ENCODE measurements around the gene SPATA3.
"Not testable (repeated sequence)": the region's sequence is repeated elsewhere in the genome, so short reads cannot be mapped to it uniquely, and the experiment has no call there.

SPATA3 gene

DNA sequence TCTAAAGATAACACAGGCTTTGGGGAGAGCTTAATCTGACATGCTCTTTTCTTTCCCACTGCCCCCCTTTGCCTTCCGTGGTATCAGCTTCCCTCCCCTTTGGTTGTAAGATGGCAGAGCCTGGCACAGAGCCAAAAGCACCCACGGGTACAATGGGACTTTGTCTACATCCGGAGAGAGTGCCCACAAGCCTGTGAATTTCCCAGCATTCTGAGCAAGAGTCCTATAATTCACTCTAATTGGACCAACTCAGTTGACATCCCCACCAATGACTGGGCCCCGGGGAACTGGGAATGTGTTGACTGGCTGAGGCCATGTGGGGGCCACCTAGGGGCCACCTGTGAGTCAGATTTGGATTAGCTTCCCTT is 21.3 kb downstream of the SPATA3 start:
- ChIA-PET CTCF (interaction anchor here (0.8 to 2.0 kb wide), 3 partner anchors 10 to 36 kb away, joined by 3 to 7 read pairs (median 4); no protein-coding TSS in a partner anchor), POLR2A (no interaction called here)
- no peak for DNase-seq (ENCODE audit: low read depth, low spot score)
- no peak overlapping the region for H3K4me3 ChIP-seq (ENCODE audit: low read depth, low read length)
- TF ChIP-seq, protein P1, sequence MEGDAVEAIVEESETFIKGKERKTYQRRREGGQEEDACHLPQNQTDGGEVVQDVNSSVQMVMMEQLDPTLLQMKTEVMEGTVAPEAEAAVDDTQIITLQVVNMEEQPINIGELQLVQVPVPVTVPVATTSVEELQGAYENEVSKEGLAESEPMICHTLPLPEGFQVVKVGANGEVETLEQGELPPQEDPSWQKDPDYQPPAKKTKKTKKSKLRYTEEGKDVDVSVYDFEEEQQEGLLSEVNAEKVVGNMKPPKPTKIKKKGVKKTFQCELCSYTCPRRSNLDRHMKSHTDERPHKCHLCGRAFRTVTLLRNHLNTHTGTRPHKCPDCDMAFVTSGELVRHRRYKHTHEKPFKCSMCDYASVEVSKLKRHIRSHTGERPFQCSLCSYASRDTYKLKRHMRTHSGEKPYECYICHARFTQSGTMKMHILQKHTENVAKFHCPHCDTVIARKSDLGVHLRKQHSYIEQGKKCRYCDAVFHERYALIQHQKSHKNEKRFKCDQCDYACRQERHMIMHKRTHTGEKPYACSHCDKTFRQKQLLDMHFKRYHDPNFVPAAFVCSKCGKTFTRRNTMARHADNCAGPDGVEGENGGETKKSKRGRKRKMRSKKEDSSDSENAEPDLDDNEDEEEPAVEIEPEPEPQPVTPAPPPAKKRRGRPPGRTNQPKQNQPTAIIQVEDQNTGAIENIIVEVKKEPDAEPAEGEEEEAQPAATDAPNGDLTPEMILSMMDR (IDR thresholded peaks at IDR 0.05; ENCODE audit: insufficient read depth, low read length, missing control alignments) = no peak

DNA sequence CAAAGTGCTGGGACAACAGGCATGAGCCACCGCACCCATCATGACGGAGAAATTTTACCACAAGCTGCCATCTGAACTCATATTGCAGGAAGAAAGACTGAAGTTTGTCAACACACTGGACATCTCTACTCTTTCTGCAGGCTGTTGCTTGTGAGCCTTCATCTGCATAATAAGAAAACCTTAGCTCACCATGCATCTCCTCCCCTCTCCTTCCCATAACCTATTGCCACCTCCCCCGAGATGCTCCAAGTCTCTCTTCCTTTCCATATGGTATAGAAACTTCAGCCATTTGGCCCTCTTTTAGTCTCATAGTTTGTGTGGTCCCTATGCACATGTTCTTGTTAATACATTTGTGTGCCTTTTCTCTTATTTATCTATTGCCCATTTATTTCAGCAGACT is 22.3 kb downstream of the SPATA3 start:
- ChIA-PET POLR2A (no interaction called here), CTCF (interaction anchor here (1.7 kb wide), 1 partner anchor 30 kb away, joined by 4 read pairs; no protein-coding TSS in a partner anchor)
- no peak overlapping the region for H3K4me3 ChIP-seq (ENCODE audit: low read depth, low read length)
- DNase-seq (ENCODE audit: low read depth, low spot score) = no peak
- TF ChIP-seq, protein P1 (IDR thresholded peaks at IDR 0.05; ENCODE audit: insufficient read depth, low read length, missing control alignments) = no peak

DNA sequence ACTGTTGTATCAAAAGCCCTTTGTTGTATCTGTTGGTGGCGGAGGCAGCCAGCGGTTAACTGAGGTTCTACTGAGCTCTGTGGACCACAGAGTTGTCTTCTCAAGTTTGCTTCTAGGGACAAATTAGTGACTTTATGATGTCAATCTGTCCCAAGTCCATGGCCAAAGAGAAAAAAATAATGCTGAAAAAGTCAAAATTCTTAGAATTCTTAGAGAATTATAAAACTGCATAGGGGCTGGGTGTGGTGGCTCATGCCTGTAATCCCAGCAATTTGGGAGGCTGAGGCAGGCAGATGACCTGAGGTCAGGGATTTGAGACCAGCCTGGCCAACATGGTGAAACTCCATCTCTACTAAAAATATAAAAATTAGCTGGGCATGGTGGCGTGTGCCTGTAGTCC is 29.1 kb downstream of the SPATA3 start:
- CTCF ChIA-PET; POLR2A ChIA-PET; DNase-seq (ENCODE audit: low read depth, low spot score); H3K4me3 ChIP-seq (ENCODE audit: low read depth, low read length): not testable (repeated sequence)

DNA sequence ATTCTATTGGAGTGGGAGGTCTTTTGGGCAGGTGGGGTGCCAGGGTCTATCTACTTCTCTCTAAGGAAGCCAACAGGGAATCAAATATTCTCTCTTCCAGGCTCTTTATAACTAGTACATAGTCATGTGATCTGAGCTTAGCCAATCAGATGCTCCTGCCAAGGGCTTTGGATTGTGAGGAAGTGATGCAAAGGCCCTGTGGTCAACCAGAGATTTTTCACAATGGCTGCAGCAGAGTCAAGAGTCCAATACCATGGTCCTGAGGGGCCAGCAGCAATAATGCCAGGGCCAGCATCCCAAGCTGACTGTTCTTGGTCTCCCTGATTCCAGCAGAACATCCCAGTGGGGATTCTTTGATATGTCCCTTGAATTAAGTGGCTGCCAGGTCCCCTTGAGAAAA is 33.0 kb downstream of the SPATA3 start:
- CTCF ChIA-PET = no interaction called here

DNA sequence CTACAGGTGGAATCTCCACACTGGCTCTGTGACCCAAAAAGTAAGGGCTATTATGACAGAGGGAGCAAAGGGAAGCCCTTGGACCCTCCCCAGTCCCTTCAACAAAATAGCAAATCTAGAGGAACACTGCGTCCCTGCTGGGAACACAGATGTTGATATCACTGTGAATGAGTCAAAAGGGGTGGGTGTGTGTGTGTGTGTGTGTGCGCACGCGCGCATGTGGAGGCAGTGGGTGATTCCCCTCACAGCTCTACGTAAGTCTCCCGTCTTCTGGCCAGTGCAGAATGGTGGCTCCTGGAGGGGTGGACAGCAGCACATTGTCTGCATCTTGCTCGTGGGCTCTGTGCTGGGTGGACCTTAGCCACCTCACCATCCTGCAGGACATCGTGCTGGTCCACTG is 33.6 kb downstream of the SPATA3 start:
- TF ChIP-seq, protein P1 (IDR thresholded peaks at IDR 0.05; ENCODE audit: insufficient read depth, low read length, missing control alignments) = no peak
- CTCF ChIA-PET = interaction anchor here (1.2 to 2.9 kb wide), 2 partner anchors 23 to 27 kb away, joined by 3 to 16 read pairs; no protein-coding TSS in a partner anchor
- POLR2A ChIA-PET = no interaction called here
- no peak overlapping the region for H3K4me3 ChIP-seq (ENCODE audit: low read depth, low read length)
- DNase-seq (ENCODE audit: low read depth, low spot score) = no peak

More for the DNA sequence above, 33.0 kb downstream of the SPATA3 start:
- H3K4me3 ChIP-seq (ENCODE audit: low read depth, low read length) = no peak overlapping the region
- DNase-seq (ENCODE audit: low read depth, low spot score) = no peak
- POLR2A ChIA-PET = no interaction called here
- TF ChIP-seq, protein P1 (IDR thresholded peaks at IDR 0.05; ENCODE audit: insufficient read depth, low read length, missing control alignments) = no peak

DNA sequence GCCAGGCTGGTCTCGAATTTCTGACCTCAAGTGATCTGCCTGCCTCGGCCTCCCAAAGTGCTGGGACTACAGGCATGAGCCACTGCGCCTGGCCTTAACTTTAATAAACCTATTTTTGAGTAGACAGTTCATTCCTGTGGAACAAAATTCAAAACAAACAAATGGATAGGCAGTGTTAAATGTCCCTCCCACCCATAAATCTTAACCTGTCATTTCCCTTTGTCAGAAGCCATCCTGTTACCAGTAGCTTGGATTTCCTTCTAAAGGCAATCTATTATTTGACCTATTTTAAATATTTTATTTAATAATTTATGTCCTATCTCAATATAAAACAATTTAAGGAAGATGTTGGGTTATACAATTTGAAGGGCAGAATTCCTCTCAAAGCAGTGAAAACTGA is 34.8 kb downstream of the SPATA3 start:
- H3K4me3 ChIP-seq (ENCODE audit: low read depth, low read length) = no peak overlapping the region
- POLR2A ChIA-PET = interaction anchor here (0.7 kb wide), 1 partner anchor 15 kb away, joined by 3 read pairs; no protein-coding TSS in a partner anchor
- CTCF ChIA-PET = interaction anchor here (0.9 to 2.9 kb wide), 3 partner anchors 22 to 44 kb away, joined by 3 to 16 read pairs (median 3); no protein-coding TSS in a partner anchor
- TF ChIP-seq, protein P1 (IDR thresholded peaks at IDR 0.05; ENCODE audit: insufficient read depth, low read length, missing control alignments) = no peak
- DNase-seq (ENCODE audit: low read depth, low spot score) = no peak

DNA sequence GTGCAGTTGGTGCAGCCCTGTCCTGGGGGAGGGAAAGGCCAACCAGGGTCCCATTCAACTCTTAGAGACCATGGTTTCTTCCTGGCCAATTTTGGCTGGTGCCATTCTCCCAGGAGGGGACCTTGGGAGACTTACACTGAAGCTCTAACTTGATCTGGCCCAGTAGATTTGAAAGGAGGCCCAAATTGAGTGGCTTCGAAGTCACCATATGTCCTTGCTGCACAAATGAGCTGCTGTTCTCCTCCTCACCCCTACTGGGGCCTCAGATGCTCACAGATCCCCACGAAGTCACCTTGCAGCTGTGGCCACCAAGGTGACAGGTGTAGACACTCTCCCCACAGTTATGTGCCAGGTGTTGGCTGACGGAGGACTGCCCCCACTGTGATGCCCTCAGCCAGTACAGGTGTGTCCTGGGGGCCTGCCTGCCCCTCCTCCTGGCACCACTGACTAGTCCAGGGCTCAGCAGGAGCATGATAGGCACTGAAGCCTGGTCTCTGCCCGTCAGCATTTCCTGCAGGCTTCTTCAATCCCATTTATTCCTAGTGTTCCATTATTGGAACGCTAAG is 36.7 kb downstream of the SPATA3 start:
- DNase-seq (ENCODE audit: low read depth, low spot score) = no peak
- TF ChIP-seq, protein P1 (IDR thresholded peaks at IDR 0.05; ENCODE audit: insufficient read depth, low read length, missing control alignments) = no peak
- ChIA-PET CTCF (interaction anchor here (0.9 to 2.9 kb wide), 2 partner anchors 20 to 177 kb away, joined by 3 to 16 read pairs; no protein-coding TSS in a partner anchor), POLR2A (no interaction called here)
- no peak overlapping the region for H3K4me3 ChIP-seq (ENCODE audit: low read depth, low read length)
